K562 (cell line): ENCODE results near the gene C7. TPM values are rescaled to one million over a fixed set of nuclear protein-coding genes. Genes with fewer than 3 reads are reported as not detected.

Source experiments
- ATAC-seq: fragments of 200-7000 bp; cut with Tn5 transposase; 3 replicates; pipeline ENCODE4 v1.9.1; 2020; ENCODE audit warnings: moderate library complexity
- BruUV-seq: library from RNA; stranded (reverse); fragments of 400-500 nt; replicated peaks from 2 replicates; lab custom pipeline; 2021; lab: Mats Ljungman, UMichigan
- CTCF ChIA-PET: fragments of 300-600 bp; formaldehyde crosslinking; extraction: SDS; loops from one replicate; lab custom pipeline; 2021; ENCODE audit warnings: low intra/inter-chr PET ratio; lab: Yijun Ruan, JAX
- POLR2A ChIA-PET: fragments of 300-600, 350-650 bp; sonication (Branson Sonifier 250); formaldehyde crosslinking; extraction: SDS; loops from one replicate; lab custom pipeline; 2021; ENCODE audit warnings: antibody characterized with exemption, inconsistent platforms; lab: Yijun Ruan, JAX
- DNase-seq, 4 experiments: peaks; one replicate each; pipeline versions ENCODE4 v3.0.0 to v3.0.0-alpha.2; 2011 to 2018; ENCODE audit warnings: low spot score in 3 of 4, mixed read lengths in 3 of 4; ENCODE audit errors: extremely low read depth in 1 of 4
- FAIRE-seq: peaks from 2 replicates; lab custom pipeline; 2011; peaks lifted over from hg19 to GRCh38; lab: Jason Lieb, UNC
- H2AFZ ChIP-seq: 2 replicates; pipeline ENCODE4 v1.6.0; 2011; ENCODE audit warnings: low read depth, low read length, control low read depth, inconsistent platforms
- H3K27ac ChIP-seq: fragments of 200-600 bp; 3 replicates; pipeline ENCODE4 v1.8.0; 2011; ENCODE audit warnings: low read depth, mild to moderate bottlenecking, control low read depth, inconsistent platforms, low read length, moderate library complexity, mixed read lengths; ENCODE audit errors: extremely low read depth
- H3K27me3 ChIP-seq, 2 experiments: fragments of 300-600 bp in 1 of 2; 2 replicates in 1 of 2; 3 replicates in 1 of 2; pipeline versions ENCODE4 v1.6.0 to v1.8.0; 2011; ENCODE audit warnings: inconsistent platforms in 2 of 2, low read length in 2 of 2, mild to moderate bottlenecking in 1 of 2, mixed read lengths in 1 of 2, moderate library complexity in 1 of 2; ENCODE audit not compliant: control insufficient read depth in 2 of 2, insufficient read depth in 2 of 2
- H3K36me3 ChIP-seq: fragments of 300-600 bp; 3 replicates; pipeline ENCODE4 v1.8.0; 2011; ENCODE audit warnings: mild to moderate bottlenecking, low read length, inconsistent platforms; ENCODE audit not compliant: control insufficient read depth, insufficient read depth
- H3K4me1 ChIP-seq, 2 experiments: fragments of 200-600 bp in 1 of 2; replicated peaks in 1 of 2; 2 replicates in 1 of 2; 3 replicates in 1 of 2; pipeline versions ENCODE4 v1.5.1 to v1.8.0; 2011; ENCODE audit warnings: inconsistent platforms in 2 of 2, low read length in 2 of 2, mild to moderate bottlenecking in 1 of 2, mixed read lengths in 1 of 2, moderate library complexity in 1 of 2; ENCODE audit not compliant: control insufficient read depth in 2 of 2, insufficient read depth in 2 of 2
- H3K4me2 ChIP-seq: 2 replicates; pipeline ENCODE4 v1.6.1; 2011; ENCODE audit warnings: low read length, control low read depth, inconsistent platforms, mixed read lengths; ENCODE audit not compliant: insufficient read depth
- H3K4me3 ChIP-seq: fragments of 200-600 bp; sonication (generic), shearing (Covaris generic); 2 replicates; pipeline ENCODE4 v1.5.1; 2016; ENCODE audit warnings: control low read depth, inconsistent platforms
- H3K79me2 ChIP-seq: fragments of 200-600 bp; 3 replicates; pipeline ENCODE4 v1.8.0; 2011; ENCODE audit warnings: low read length, inconsistent platforms; ENCODE audit not compliant: control insufficient read depth, insufficient read depth
- H3K9ac ChIP-seq, 2 experiments: 2 replicates each; pipeline versions ENCODE4 v1.6.0 to v1.6.1; 2011; ENCODE audit warnings: low read depth in 2 of 2, low read length in 2 of 2, control low read depth in 1 of 2, inconsistent platforms in 1 of 2, mild to moderate bottlenecking in 1 of 2, mixed read lengths in 1 of 2; ENCODE audit not compliant: insufficient read depth in 1 of 2
- H3K9me1 ChIP-seq: one replicate; pipeline ENCODE4 v1.6.0; 2011; ENCODE audit warnings: inconsistent platforms, mild to moderate bottlenecking, low read length, moderate library complexity; ENCODE audit not compliant: control insufficient read depth, insufficient read depth
- H3K9me3 ChIP-seq: replicated peaks from 2 replicates; pipeline ENCODE4 v1.5.1; 2011; ENCODE audit warnings: low read depth, low read length, inconsistent platforms; ENCODE audit not compliant: control insufficient read depth, insufficient read depth
- H4K20me1 ChIP-seq: replicated peaks from 2 replicates; pipeline ENCODE4 v1.6.1; 2011; ENCODE audit warnings: low read length, inconsistent platforms, mixed read lengths; ENCODE audit not compliant: control insufficient read depth, insufficient read depth
- CAMTA2 ChIP-seq: fragments of 250-450 bp; sonication (Bioruptor Pico); conservative IDR thresholded peaks from 2 replicates; pipeline ENCODE4 v1.5.1; 2022
- COPS2 ChIP-seq: fragments of 450-650 bp; conservative IDR thresholded peaks from 2 replicates; pipeline ENCODE4 v1.6.1; 2016; ENCODE audit warnings: mild to moderate bottlenecking, moderate library complexity
- CUX1 ChIP-seq: fragments of 200-800 bp; sonication (Bioruptor generic); IDR thresholded peaks from 2 replicates; pipeline ENCODE4 v1.6.1; 2016; ENCODE audit warnings: missing genetic modification characterization, missing compliant biosample characterization
- SLC30A9 ChIP-seq: fragments of 250-450 bp; sonication (Bioruptor Pico); IDR thresholded peaks from 2 replicates; pipeline ENCODE4 v1.8.0; 2022; ENCODE audit warnings: mild to moderate bottlenecking, moderate library complexity
- TCF15 ChIP-seq: fragments of 250-450 bp; sonication (Bioruptor Pico); IDR thresholded peaks from 2 replicates; pipeline ENCODE4 v1.8.0; 2022; ENCODE audit warnings: moderate library complexity, mild to moderate bottlenecking, inconsistent platforms
- ZNF347 ChIP-seq: fragments of 450-650 bp; formaldehyde crosslinking; IDR thresholded peaks from 2 replicates; pipeline ENCODE4 v1.4.0; 2020; ENCODE audit warnings: low read depth, mild to moderate bottlenecking, moderate library complexity
- ZNF644 ChIP-seq: fragments of 200-800 bp; sonication (Bioruptor generic); IDR thresholded peaks from 2 replicates; pipeline ENCODE4 v1.6.1; 2016; ENCODE audit warnings: low read depth, missing genetic modification characterization, missing compliant biosample characterization
- whole genome bisulfite sequencing: fragments of 100-300 bp; shearing (Covaris generic); methylation state at CpG from one replicate; pipeline ENCODE4 v1.1.6; 2016; ENCODE audit warnings: low coverage, mixed read lengths; ENCODE audit not compliant: insufficient coverage; ENCODE audit errors: missing lambda C conversion rate; 5-methylcytosine and 5-hydroxymethylcytosine counted together
- in situ Hi-C: fragments of 300-500 bp; cut with MboI; formaldehyde crosslinking; loops from 4 replicates; pipeline ENCODE4 v1.15.0; 2018; ENCODE audit warnings: inconsistent platforms, mixed read lengths
- intact Hi-C: fragments of 100-400 bp; cut with micrococcal nuclease; formaldehyde crosslinking; loops from 2 replicates; pipeline ENCODE4 v1.14.2; 2022
- polyA plus RNA-seq, 8 experiments: library from polyadenylated mRNA; depleted of rRNA in 4 of 8; stranded (reverse) in 5 of 8; unstranded in 3 of 8; fragments of >200 nt; fragmentation: Nextera tagmentation in 2 of 8; fragmentation: Illumina TruSeq in 1 of 8; extraction: Ambion mirVana in 2 of 8; extraction: Trizol in 1 of 8; gene quantifications; 2 replicates each; pipeline versions ENCODE4 v1.2.1 to v1.2.3, GENCODE V29; 2011 to 2014; ENCODE audit warnings: inconsistent platforms in 1 of 8, missing spikeins in 1 of 8
- total RNA-seq, 7 experiments: library from RNA; depleted of rRNA in 6 of 7; stranded (reverse); fragments of >200 nt in 6 of 7; fragmentation: Illumina TruSeq in 2 of 7; extraction: Trizol in 2 of 7; gene quantifications; 2 replicates each; pipeline versions ENCODE4 v1.2.1 to v1.2.3, GENCODE V29; 2011 to 2021; ENCODE audit warnings: low replicate concordance in 1 of 7

C7 gene
- total and polyA plus RNA-seq, 9 of the 15 experiments (the other 6 are each of a cell fraction or from before 2014, with no cell fraction given), result 0.82 TPM; not detected in 8

GRCh38 chr5:41012318-41012717, 103.0 kb downstream of the C7 start:
- CTCF ChIA-PET, result no interaction called here
- Histone ChIP-seq H3K27me3 (no peaks in the 10 kb centered on the region), H3K4me2 (no peak overlapping the region), H3K4me1 (no peaks in the 10 kb centered on the region), H4K20me1 (no peaks in the 10 kb centered on the region), H3K79me2 (no peaks in the 10 kb centered on the region), H3K27ac (no peak overlapping the region), H3K9me1 (no peaks in the 10 kb centered on the region), H3K4me3 (no peak overlapping the region), H3K9me3 (no peaks in the 10 kb centered on the region), H2AFZ (no peak overlapping the region), H3K36me3 (no peaks in the 10 kb centered on the region), H3K9ac (no peak overlapping the region)
- intact Hi-C loops, result no loop called here
- WGBS, result 0% methylated on average over 4 of the region's 4 CpGs
- in situ Hi-C loops, result no loop called here
- FAIRE-seq (no peak), DNase-seq (no peak), ATAC-seq (no peak)
- no TSS peak for BruUV-seq
- TF ChIP-seq CAMTA2 (CRISPR knock-in tag) (no peak), CUX1 (CRISPR knock-in tag) (no peak), TCF15 (CRISPR knock-in tag) (no peak), ZNF347 (CRISPR knock-in tag) (no peak), COPS2 (no peak), SLC30A9 (CRISPR knock-in tag) (no peak), ZNF644 (tag) (no peak)
- POLR2A ChIA-PET, result no interaction called here
